Measurements from ENCODE around the gene CDK18. TPM values are rescaled to one million over a fixed set of nuclear protein-coding genes. Genes with fewer than 3 reads are reported as not detected.

Gene CDK18
- total RNA-seq, 4 donors from 2014 or later, result 4.8 to 12.9 (median 9.9) TPM

DNA sequence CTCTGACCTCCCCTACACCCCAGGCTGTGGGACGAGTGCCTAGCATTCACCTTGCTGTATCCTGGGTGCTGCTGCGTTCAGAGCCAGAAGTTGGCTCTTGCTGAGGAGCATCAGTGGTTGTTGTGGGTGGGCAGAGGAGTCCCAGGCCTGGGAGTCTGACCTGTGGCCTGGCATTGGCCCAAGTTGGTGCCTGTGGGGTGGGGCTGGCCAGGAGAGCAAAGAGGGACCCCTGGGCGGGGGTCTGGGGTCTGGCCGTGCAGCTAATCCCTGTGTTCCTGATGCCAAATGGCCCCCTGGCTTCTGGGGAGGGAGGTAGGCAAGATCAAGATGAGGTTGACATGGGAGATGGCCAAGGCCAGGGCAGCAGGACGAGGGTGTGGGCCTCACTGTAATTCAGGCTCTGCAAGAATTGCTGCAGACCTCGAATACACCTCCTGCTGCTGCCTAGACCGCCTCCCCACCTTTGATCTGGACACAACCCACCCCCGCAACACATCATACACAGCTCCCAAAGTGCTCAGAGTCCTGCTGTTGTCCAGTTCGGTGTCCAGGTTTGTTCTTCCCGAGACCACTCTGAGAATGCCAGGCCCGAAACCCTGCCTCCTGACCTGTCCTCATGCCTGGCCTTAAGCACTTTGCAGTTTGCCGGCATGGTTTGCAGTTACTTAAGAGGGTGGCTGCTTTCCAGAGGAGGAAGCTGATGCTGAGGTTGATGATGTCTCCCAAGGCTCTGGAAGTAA, 28.7 kb downstream of the CDK18 start:
- peaks cover 0 to 9% (median 0%) of the 10 kb centered on the region in 4 donors for H3K27me3 ChIP-seq
- intact Hi-C loops (cut with DNase I), result no loop called here
- H3K4me3 ChIP-seq, result no peak overlapping the region
- 90% methylated on average over 5 of the region's 12 CpGs for WGBS
- H3K36me3 ChIP-seq, result peaks cover 0 to 34% (median 19%) of the 10 kb centered on the region in 4 donors
- H3K9me3 ChIP-seq, result no peaks in the 10 kb centered on the region
- DNase-seq (ENCODE audit: extremely low spot score), result no peak
- TF ChIP-seq POLR2A (IDR thresholded peaks at IDR 0.05; ENCODE audit: low read depth) (no peak), CTCF (IDR thresholded peaks at IDR 0.05) (no peak), POLR2AphosphoS5 (IDR thresholded peaks at IDR 0.05) (no peak), EP300 (IDR thresholded peaks at IDR 0.05) (no peak)
- H3K4me1 ChIP-seq, result peaks cover 10 to 13% (median 11%) of the 10 kb centered on the region in 4 donors
- H3K27ac ChIP-seq (replicated peaks in 1 of 4), result no peak overlapping the region

- intact Hi-C loops (cut with DNase I), result no loop called here
- peaks cover 5 to 14% (median 7%) of the 10 kb centered on the region in 4 donors for H3K4me1 ChIP-seq
- TF ChIP-seq CTCF (IDR thresholded peaks at IDR 0.05), result no peak
- TF ChIP-seq POLR2A (IDR thresholded peaks at IDR 0.05; ENCODE audit: low read depth), result no peak
- TF ChIP-seq EP300 (IDR thresholded peaks at IDR 0.05), result no peak
- TF ChIP-seq POLR2AphosphoS5 (IDR thresholded peaks at IDR 0.05), result no peak
- DNase-seq (ENCODE audit: extremely low spot score), result no peak
- WGBS, result 84% methylated on average over 7 of the region's 7 CpGs
- peaks cover 0 to 34% (median 19%) of the 10 kb centered on the region in 4 donors for H3K36me3 ChIP-seq
- no peak overlapping the region for H3K27ac ChIP-seq (replicated peaks in 1 of 4)
- H3K9me3 ChIP-seq, result no peaks in the 10 kb centered on the region
- peaks cover 0 to 4% (median 0%) of the 10 kb centered on the region in 4 donors for H3K27me3 ChIP-seq
- H3K4me3 ChIP-seq, result no peak overlapping the region
These were observed 29.4 kb downstream of the CDK18 start for GRCh38 chr1:205533748-205534443.

GRCh38 chr1:205534444-205534985, 30.0 kb downstream of the CDK18 start:
- intact Hi-C loops (cut with DNase I), result no loop called here
- H3K4me3 ChIP-seq, result no peak overlapping the region
- DNase-seq (ENCODE audit: extremely low spot score), result no peak
- peaks cover 0 to 8% (median under 1%) of the 10 kb centered on the region in 4 donors for H3K4me1 ChIP-seq
- H3K27me3 ChIP-seq, result peaks cover 0 to 3% (median 0%) of the 10 kb centered on the region in 4 donors
- no peaks in the 10 kb centered on the region for H3K9me3 ChIP-seq
- H3K27ac ChIP-seq (replicated peaks in 1 of 4), result no peak overlapping the region
- H3K36me3 ChIP-seq, result peaks cover 0 to 29% (median 19%) of the 10 kb centered on the region in 4 donors
- WGBS, result 95% methylated on average over 7 of the region's 7 CpGs
- TF ChIP-seq POLR2AphosphoS5 (IDR thresholded peaks at IDR 0.05), result no peak
- TF ChIP-seq POLR2A (IDR thresholded peaks at IDR 0.05; ENCODE audit: low read depth), result no peak
- no peak for TF ChIP-seq EP300 (IDR thresholded peaks at IDR 0.05)
- TF ChIP-seq CTCF (IDR thresholded peaks at IDR 0.05), result no peak

GRCh38 chr1:205535096-205535495, 30.6 kb downstream of the CDK18 start:
- no peak for DNase-seq (ENCODE audit: extremely low spot score)
- Histone ChIP-seq H3K9me3 (no peaks in the 10 kb centered on the region), H3K4me1 (peaks cover 0 to 8% (median 0%) of the 10 kb centered on the region in 4 donors), H3K36me3 (peaks cover 0 to 23% (median 17%) of the 10 kb centered on the region in 4 donors), H3K27ac (replicated peaks in 1 of 4) (no peak overlapping the region), H3K27me3 (peaks cover 0 to 3% (median 0%) of the 10 kb centered on the region in 4 donors), H3K4me3 (no peak overlapping the region)
- 83% methylated on average over 5 of the region's 5 CpGs for WGBS
- intact Hi-C loops (cut with DNase I), result no loop called here
- no peak for TF ChIP-seq EP300 (IDR thresholded peaks at IDR 0.05)
- no peak for TF ChIP-seq POLR2A (IDR thresholded peaks at IDR 0.05; ENCODE audit: low read depth)
- no peak for TF ChIP-seq POLR2AphosphoS5 (IDR thresholded peaks at IDR 0.05)
- no peak for TF ChIP-seq CTCF (IDR thresholded peaks at IDR 0.05)
